Activated naive CD4-positive, alpha-beta T cell treated with anti-CD3 and anti-CD28 coated beads for 36 hours (primary cell): ENCODE results near the gene SLC25A23. TPM values are rescaled to one million over a fixed set of nuclear protein-coding genes. Genes with fewer than 3 reads are reported as not detected.
"Not testable (repeated sequence)": the region's sequence is repeated elsewhere in the genome, so short reads cannot be mapped to it uniquely, and the experiment has no call there.

Experiments used
- CTCF ChIA-PET: fragments of 350-600 bp; sonication (Branson Sonifier 250); formaldehyde crosslinking; loops from one replicate; lab custom pipeline; 2021; ENCODE audit warnings: antibody characterized with exemption; lab: Charles Lee
- DNase-seq: peaks from one replicate; pipeline ENCODE4 v3.0.0-alpha.2; 2020
- H3K27ac Mint-ChIP-seq: one replicate; pipeline ENCODE4 v1.8.0; 2021; ENCODE audit warnings: mild to moderate bottlenecking, mixed read lengths
- H3K27me3 Mint-ChIP-seq: one replicate; pipeline ENCODE4 v1.8.0; 2021; ENCODE audit warnings: low read depth, mixed read lengths
- H3K36me3 Mint-ChIP-seq: one replicate; pipeline ENCODE4 v1.8.0; 2021; ENCODE audit warnings: low read depth, mixed read lengths
- H3K4me1 Mint-ChIP-seq: one replicate; pipeline ENCODE4 v1.8.0; 2021; ENCODE audit warnings: low read depth, mixed read lengths
- H3K4me3 Mint-ChIP-seq: one replicate; pipeline ENCODE4 v1.8.0; 2021; ENCODE audit warnings: mild to moderate bottlenecking, moderate library complexity, mixed read lengths
- H3K9me3 Mint-ChIP-seq: one replicate; pipeline ENCODE4 v1.8.0; 2021; ENCODE audit warnings: mixed read lengths
- intact Hi-C: fragments of 100-400 bp; cut with micrococcal nuclease; formaldehyde crosslinking; loops from one replicate; pipeline ENCODE4 v1.15.1; 2023
- total RNA-seq, 2 experiments: library from RNA; stranded (reverse); gene quantifications; one replicate each; pipeline ENCODE4 v1.2.3, GENCODE V29; 2021

SLC25A23 gene
- total RNA-seq, 2 experiments from 2014 or later: 16.2 to 18.2 TPM

- no peaks in the 10 kb centered on the region for H3K27me3 Mint-ChIP-seq
- H3K27ac Mint-ChIP-seq: no peak overlapping the region
- no peaks in the 10 kb centered on the region for H3K4me1 Mint-ChIP-seq
- intact Hi-C loops: no loop called here
- peaks cover 26% of the 10 kb centered on the region for H3K36me3 Mint-ChIP-seq
- CTCF ChIA-PET: no interaction called here
- H3K4me3 Mint-ChIP-seq: no peak overlapping the region
- no peak for DNase-seq
- no peaks in the 10 kb centered on the region for H3K9me3 Mint-ChIP-seq
Measured at GRCh38 chr19:6414793-6415590, 44.6 kb downstream of the SLC25A23 start.

DNA sequence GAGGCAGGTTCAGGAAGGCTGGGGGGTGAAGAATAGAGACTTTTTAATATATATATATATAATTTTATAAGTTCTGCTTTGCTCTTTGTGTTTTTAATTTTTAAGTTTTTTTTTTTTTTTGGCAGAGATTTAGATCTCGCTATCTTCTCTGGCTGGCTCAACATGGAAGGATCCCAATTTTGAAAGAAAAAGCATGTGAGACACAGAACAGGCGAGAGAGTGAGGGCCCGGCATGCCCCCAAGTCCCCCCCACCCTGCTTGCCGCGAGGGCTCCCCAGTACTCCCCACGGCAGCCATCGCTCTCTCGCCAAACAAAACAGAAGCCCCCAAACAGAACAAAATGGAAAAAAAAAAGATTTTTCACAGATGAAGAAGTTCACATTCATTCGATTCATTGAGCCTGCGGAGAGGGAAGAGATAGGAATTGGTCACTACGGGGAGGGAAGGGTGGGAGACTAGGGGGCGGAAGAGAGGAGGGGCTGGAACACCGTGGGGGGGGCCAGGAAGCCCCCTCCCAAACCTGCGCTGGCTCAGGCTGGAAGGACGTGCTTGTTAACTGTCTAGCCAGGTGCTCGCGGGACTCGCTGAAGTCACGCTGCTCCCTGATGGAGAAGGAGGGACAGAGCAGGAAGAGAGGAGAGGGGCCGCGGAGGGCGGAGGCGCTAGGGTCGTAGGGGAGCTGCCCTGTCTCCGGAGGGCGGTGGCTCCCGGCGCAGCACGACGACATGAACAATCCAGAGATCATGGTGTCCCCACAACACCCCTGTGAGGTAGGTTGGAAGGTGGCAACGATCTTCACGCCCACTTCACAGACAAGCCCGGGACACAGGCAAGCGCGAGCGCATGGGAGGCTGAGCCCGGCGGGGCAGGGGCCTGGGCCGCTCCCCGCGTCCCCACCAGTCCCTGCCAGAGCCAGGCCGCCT, 45.6 kb downstream of the SLC25A23 start:
- no peak overlapping the region for H3K4me3 Mint-ChIP-seq
- H3K9me3 Mint-ChIP-seq: no peaks in the 10 kb centered on the region
- H3K27ac Mint-ChIP-seq: no peak overlapping the region
- CTCF ChIA-PET: no interaction called here
- no peak for DNase-seq
- no peaks in the 10 kb centered on the region for H3K27me3 Mint-ChIP-seq
- intact Hi-C loops: no loop called here
- H3K4me1 Mint-ChIP-seq: no peaks in the 10 kb centered on the region
- H3K36me3 Mint-ChIP-seq: peaks cover 21% of the 10 kb centered on the region

DNA sequence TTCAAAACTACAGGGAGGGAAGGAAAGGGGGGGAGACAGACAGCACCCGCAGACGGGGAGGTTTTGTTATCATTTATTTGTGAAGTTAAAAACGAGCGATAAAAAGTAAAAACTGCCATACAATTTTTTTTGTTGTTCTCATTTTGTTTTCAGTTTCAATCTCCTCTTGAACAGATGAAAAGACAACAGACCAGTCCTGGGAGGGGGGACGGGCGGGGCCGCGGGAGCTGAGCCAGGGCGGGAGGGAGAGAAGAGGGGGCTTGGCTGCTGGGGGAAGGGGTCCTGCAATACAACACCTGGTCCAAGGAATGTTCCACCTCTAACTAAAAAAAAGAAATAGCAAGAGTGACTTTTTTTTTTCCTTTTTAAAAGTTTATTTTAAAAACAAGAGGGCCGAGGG, 46.3 kb downstream of the SLC25A23 start:
- Mint-ChIP-seq H3K4me3 (no peak overlapping the region), H3K27ac (no peak overlapping the region), H3K4me1 (no peaks in the 10 kb centered on the region), H3K9me3 (no peaks in the 10 kb centered on the region), H3K36me3 (peaks cover 15% of the 10 kb centered on the region), H3K27me3 (no peaks in the 10 kb centered on the region)
- intact Hi-C loops: no loop called here
- CTCF ChIA-PET: no interaction called here
- DNase-seq: no peak

DNA sequence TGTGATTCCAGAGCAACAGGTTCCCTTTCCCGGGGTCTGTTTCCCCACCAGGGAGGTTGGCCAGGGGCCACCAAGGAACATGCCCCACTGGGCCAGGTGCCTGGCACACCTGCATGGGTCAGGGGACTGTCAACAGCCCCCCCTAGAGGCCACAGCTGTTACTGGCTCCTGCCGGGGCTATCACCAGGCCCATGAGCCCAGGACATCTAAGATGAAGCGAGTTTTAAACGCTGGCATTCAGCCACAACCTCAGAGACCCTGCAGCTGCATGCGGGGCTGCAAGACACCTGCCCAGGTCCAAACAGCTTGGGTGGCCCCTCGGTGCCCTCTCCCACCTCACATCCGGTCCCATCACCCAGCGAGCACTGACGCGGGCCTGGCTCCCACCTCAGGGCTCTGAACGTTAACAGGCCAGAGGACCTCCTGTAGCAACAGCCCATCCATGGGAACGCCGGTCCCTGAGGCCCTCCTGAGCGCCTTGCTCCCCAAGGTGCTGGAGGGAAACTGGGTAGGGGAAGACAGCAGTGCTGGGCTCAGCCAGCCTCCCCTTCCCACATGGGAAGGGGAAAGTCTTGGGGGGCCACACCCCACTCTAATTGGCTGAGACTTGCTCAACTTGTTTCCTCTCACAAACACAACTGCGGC, 47.0 kb downstream of the SLC25A23 start:
- no peak overlapping the region for H3K27ac Mint-ChIP-seq
- H3K27me3 Mint-ChIP-seq: no peaks in the 10 kb centered on the region
- peak; percentile 61 for DNase-seq
- no peaks in the 10 kb centered on the region for H3K4me1 Mint-ChIP-seq
- no peaks in the 10 kb centered on the region for H3K9me3 Mint-ChIP-seq
- CTCF ChIA-PET: interaction anchor here (0.5 to 1.0 kb wide), 2 partner anchors 10 to 76 kb away, joined by 3 to 4 read pairs; no protein-coding TSS in a partner anchor
- peaks cover 12% of the 10 kb centered on the region for H3K36me3 Mint-ChIP-seq
- H3K4me3 Mint-ChIP-seq: no peak overlapping the region
- intact Hi-C loops: no loop called here

- CTCF ChIA-PET: interaction anchor here (0.5 to 1.0 kb wide), 2 partner anchors 10 to 75 kb away, joined by 3 to 4 read pairs; no protein-coding TSS in a partner anchor
- peaks cover 12% of the 10 kb centered on the region for H3K36me3 Mint-ChIP-seq
- intact Hi-C loops: no loop called here
Measured at GRCh38 chr19:6412061-6412446, 47.5 kb downstream of the SLC25A23 start.

GRCh38 chr19:6409346-6409745, 50.2 kb downstream of the SLC25A23 start:
- Mint-ChIP-seq H3K9me3 (no peaks in the 10 kb centered on the region), H3K4me1 (no peaks in the 10 kb centered on the region), H3K36me3 (peaks cover 4% of the 10 kb centered on the region), H3K4me3 (no peak overlapping the region), H3K27me3 (no peaks in the 10 kb centered on the region), H3K27ac (no peak overlapping the region)
- no peak for DNase-seq
- CTCF ChIA-PET: interaction anchor here (0.7 kb wide), 1 partner anchor 124 kb away, joined by 4 read pairs; no protein-coding TSS in a partner anchor
- intact Hi-C loops: no loop called here

More at GRCh38 chr19:6412061-6412446, 47.5 kb downstream of the SLC25A23 start:
- no peaks in the 10 kb centered on the region for H3K27me3 Mint-ChIP-seq
- no peak overlapping the region for H3K27ac Mint-ChIP-seq
- no peaks in the 10 kb centered on the region for H3K4me1 Mint-ChIP-seq
- DNase-seq: no peak
- H3K4me3 Mint-ChIP-seq: no peak overlapping the region
- no peaks in the 10 kb centered on the region for H3K9me3 Mint-ChIP-seq

- Mint-ChIP-seq H3K4me3 (no peak overlapping the region), H3K4me1 (no peaks in the 10 kb centered on the region), H3K36me3 (no peaks in the 10 kb centered on the region), H3K9me3 (no peaks in the 10 kb centered on the region), H3K27me3 (no peaks in the 10 kb centered on the region), H3K27ac (no peak overlapping the region)
- intact Hi-C loops: no loop called here
- CTCF ChIA-PET: no interaction called here
- DNase-seq: no peak
Measured at GRCh38 chr19:6406401-6406800, 53.2 kb downstream of the SLC25A23 start.

GRCh38 chr19:6402837-6403608, 56.6 kb downstream of the SLC25A23 start:
- H3K36me3 Mint-ChIP-seq: no peaks in the 10 kb centered on the region
- no peak overlapping the region for H3K27ac Mint-ChIP-seq
- intact Hi-C loops: no loop called here
- H3K4me1 Mint-ChIP-seq: no peaks in the 10 kb centered on the region
- no peak for DNase-seq
- H3K9me3 Mint-ChIP-seq: no peaks in the 10 kb centered on the region
- CTCF ChIA-PET: no interaction called here
- no peaks in the 10 kb centered on the region for H3K27me3 Mint-ChIP-seq
- no peak overlapping the region for H3K4me3 Mint-ChIP-seq

GRCh38 chr19:6402058-6402457, 57.5 kb downstream of the SLC25A23 start:
- intact Hi-C loops: no loop called here
- H3K9me3 Mint-ChIP-seq: no peaks in the 10 kb centered on the region
- H3K27ac Mint-ChIP-seq: peak overlapping the region; percentile 13
- DNase-seq: no peak
- no peaks in the 10 kb centered on the region for H3K36me3 Mint-ChIP-seq
- CTCF ChIA-PET: no interaction called here
- H3K4me1 Mint-ChIP-seq: no peaks in the 10 kb centered on the region
- no peak overlapping the region for H3K4me3 Mint-ChIP-seq
- no peaks in the 10 kb centered on the region for H3K27me3 Mint-ChIP-seq

DNA sequence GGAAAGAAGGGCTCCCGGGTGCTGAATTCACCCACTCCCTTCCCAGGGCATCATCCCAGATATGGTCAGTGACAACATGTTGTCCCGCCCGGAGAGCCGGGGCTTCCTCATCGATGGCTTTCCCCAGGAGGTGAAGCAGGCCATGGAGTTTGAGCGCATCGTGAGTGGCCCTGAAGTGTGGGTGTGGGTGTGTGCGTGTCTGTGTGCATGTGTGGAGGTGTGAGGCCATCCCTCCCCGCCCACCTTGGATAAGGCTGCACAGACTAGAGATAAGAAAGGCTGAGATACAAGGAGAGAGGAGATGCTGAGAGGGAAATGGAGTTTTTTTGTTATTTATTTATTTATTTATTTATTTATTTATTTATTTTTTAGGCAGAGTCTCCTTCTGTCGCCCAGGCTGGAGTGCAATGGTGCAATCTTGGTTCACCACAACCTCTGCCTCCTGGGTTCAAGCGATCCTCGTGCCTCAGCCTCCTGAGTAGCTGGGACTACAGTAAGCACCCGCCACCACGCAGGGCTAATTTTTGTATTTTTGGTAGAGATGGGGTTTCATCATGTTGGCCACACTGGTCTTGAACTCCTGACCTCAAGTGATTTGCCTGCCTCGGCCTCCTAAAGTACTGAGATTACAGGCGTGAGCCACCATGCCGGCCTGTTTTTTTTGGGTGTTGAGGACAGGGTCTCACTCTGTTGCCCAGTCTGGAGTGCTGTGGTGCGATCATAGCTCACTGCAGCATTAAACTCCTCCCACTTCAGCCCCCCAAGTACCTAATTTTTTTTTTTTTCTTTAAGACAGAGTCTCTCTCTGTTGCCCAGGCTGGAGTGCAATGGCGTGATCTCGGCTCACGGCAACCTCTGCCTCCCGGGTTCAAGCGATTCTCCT, 59.3 kb downstream of the SLC25A23 start:
- H3K4me1 Mint-ChIP-seq, H3K9me3 Mint-ChIP-seq, H3K36me3 Mint-ChIP-seq, H3K4me3 Mint-ChIP-seq, H3K27ac Mint-ChIP-seq, intact Hi-C loops, CTCF ChIA-PET, DNase-seq, H3K27me3 Mint-ChIP-seq: not testable (repeated sequence)

DNA sequence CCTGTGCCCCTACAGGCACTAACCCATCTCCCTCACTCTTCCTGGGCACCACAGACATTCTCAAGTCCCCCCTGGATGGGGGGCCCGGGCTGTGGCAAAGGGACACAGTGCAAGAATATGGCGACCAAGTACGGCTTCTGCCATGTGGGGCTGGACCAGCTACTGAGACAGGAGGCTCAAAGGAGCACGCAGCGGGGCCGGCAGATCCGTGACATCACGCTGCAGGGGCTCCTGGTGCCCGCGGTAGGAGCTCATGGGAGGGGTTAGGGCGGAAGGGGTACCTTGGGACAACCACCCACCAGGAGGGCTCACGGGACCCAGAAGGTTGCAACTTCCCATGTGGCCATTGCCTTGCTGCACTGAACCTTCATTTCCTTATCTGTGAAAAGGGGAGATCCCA, 63.3 kb downstream of the SLC25A23 start:
- DNase-seq: no peak
- H3K27me3 Mint-ChIP-seq: no peaks in the 10 kb centered on the region
- H3K9me3 Mint-ChIP-seq: no peaks in the 10 kb centered on the region
- H3K36me3 Mint-ChIP-seq: peaks cover 6% of the 10 kb centered on the region
- H3K27ac Mint-ChIP-seq: no peak overlapping the region
- no peak overlapping the region for H3K4me3 Mint-ChIP-seq
- H3K4me1 Mint-ChIP-seq: peaks cover 13% of the 10 kb centered on the region
- intact Hi-C loops: no loop called here
- CTCF ChIA-PET: no interaction called here
